RPMI7951 (cell line): ENCODE results near the gene MINDY3. TPM values are rescaled to one million over a fixed set of nuclear protein-coding genes. Genes with fewer than 3 reads are reported as not detected.

ENCODE experiments used
- DNase-seq: peaks from one replicate; pipeline ENCODE4 v3.0.0-alpha.2; 2012; ENCODE audit warnings: low read depth
- total RNA-seq: library from RNA; depleted of rRNA; stranded (reverse); fragments of >200 nt; shearing (Covaris generic); gene quantifications from 2 replicates; pipeline ENCODE4 v1.2.3, GENCODE V29; 2014; rRNA removed

The MINDY3 gene
- total RNA-seq, 1 experiment from 2014 or later, result 35.7 TPM

GRCh38 chr10:15738270-15738925, 121.9 kb downstream of the MINDY3 start:
- DNase-seq, result peak; percentile 24

GRCh38 chr10:15737656-15738055, 122.7 kb downstream of the MINDY3 start:
- no peak for DNase-seq

- DNase-seq, result no peak
These were observed 124.5 kb downstream of the MINDY3 start for GRCh38 chr10:15735763-15736162.

GRCh38 chr10:15730341-15730740, 130.0 kb downstream of the MINDY3 start:
- DNase-seq, result no peak

- no peak for DNase-seq
These were observed 130.4 kb downstream of the MINDY3 start for GRCh38 chr10:15729890-15730289.

Other genes with a start within 250 kb of the MINDY3 start
- gene ITGA8, start 140.6 kb downstream of the MINDY3 start, total RNA-seq, result 6.7 and 7.6 TPM in 2 replicates